Measurements from ENCODE around the gene SLC2A9. TPM values are rescaled to one million over a fixed set of nuclear protein-coding genes. Genes with fewer than 3 reads are reported as not detected.

The SLC2A9 gene
- total RNA-seq, 1 donor from 2014 or later, result 6.2 TPM

DNA sequence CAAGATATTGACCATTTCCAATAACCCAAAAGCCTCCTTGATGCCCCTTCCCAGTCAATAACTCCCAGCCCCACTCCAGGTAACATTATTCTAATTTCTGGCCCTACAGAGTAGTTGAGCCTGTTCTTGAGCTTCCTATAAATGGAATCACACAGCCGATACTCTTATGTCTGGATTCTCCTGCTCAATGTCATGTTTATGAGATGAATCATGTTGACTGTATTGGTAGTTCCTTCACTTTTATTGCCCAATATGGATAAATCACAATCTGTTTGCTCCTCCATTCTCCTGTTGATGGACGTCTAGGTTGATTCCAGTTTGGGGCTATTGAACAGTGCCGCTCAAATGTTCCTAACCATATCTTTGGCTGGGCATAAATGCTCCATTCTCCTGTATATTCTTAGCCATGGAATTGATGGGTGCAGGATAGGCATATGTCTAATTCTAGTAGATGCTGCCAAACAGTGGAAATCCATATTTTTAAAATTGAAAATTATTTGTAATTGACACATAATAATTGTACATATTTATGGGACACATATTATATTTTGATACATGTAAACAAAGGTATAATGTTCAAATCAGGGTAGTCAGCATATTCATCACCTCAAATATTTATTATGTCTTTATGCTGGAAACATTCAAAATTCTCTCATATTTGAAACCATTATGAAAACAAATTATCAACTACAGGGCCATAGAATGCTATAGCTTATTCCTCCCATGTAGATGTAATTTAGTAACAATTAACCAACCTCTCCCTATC is 40.5 kb upstream of the SLC2A9 start:
- no peak for DNase-seq (ENCODE audit: low spot score in 2 of 2)
- Histone ChIP-seq H3K9me3 (no peaks in the 10 kb centered on the region), H3K4me3 (no peak overlapping the region), H3K4me1 (peaks cover 0 to 4% of the 10 kb centered on the region in 2 donors), H3K36me3 (peaks cover 12 to 17% of the 10 kb centered on the region in 2 donors), H3K27ac (no peak overlapping the region), H3K27me3 (no peaks in the 10 kb centered on the region)
- TF ChIP-seq, protein P1, sequence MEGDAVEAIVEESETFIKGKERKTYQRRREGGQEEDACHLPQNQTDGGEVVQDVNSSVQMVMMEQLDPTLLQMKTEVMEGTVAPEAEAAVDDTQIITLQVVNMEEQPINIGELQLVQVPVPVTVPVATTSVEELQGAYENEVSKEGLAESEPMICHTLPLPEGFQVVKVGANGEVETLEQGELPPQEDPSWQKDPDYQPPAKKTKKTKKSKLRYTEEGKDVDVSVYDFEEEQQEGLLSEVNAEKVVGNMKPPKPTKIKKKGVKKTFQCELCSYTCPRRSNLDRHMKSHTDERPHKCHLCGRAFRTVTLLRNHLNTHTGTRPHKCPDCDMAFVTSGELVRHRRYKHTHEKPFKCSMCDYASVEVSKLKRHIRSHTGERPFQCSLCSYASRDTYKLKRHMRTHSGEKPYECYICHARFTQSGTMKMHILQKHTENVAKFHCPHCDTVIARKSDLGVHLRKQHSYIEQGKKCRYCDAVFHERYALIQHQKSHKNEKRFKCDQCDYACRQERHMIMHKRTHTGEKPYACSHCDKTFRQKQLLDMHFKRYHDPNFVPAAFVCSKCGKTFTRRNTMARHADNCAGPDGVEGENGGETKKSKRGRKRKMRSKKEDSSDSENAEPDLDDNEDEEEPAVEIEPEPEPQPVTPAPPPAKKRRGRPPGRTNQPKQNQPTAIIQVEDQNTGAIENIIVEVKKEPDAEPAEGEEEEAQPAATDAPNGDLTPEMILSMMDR (IDR thresholded peaks at IDR 0.05), result no peak
- intact Hi-C loops (cut with DNase I), result loop anchor here (5.0 kb wide), 1 partner anchor 370 kb away; no protein-coding TSS in a partner anchor

DNA sequence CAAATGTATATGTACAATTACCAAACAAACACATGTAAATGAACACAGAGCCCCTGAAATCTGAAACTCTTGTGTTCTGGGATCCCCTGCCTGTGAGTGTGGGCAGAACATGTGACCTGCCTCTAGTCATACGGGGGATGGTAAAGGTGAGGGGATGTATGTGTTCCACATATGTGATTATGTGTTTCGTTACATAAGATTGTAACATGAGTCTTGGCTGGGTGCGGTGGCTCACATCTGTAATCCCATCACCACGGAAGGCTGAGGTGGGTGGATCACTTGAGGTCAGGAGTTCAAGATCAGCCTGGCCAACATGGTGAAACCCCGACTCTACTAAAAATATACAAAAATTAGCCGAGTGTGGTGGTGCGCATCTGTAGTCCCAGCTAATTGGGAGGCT is 37.1 kb upstream of the SLC2A9 start:
- Histone ChIP-seq H3K4me1 (no peaks in the 10 kb centered on the region), H3K27ac (no peak overlapping the region), H3K9me3 (no peaks in the 10 kb centered on the region), H3K27me3 (no peaks in the 10 kb centered on the region), H3K36me3 (no peaks in the 10 kb centered on the region), H3K4me3 (no peak overlapping the region)
- TF ChIP-seq, protein P1 (IDR thresholded peaks at IDR 0.05), result no peak
- no peak for DNase-seq (ENCODE audit: low spot score in 2 of 2)
- intact Hi-C loops (cut with DNase I), result no loop called here

DNA sequence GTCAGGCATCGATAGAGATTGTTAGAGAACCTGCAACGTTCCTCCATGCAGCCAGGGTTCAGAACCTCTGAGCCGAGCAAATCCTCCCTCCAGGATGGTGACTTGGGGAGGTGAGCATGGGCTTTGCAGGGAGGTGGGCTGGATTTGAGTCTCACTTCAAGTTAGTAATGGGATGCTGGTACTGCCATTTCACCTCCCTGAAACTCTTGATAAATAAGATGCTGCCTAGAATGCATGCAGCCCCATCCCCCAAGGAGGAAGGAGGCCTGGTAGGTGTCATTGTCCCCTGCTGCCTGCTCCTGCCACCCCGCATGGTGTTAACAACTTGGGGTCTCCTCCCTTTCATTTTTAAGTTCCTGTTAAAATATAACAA is 35.7 kb upstream of the SLC2A9 start:
- intact Hi-C loops (cut with DNase I), result no loop called here
- no peak for DNase-seq (ENCODE audit: low spot score in 2 of 2)
- Histone ChIP-seq H3K27me3 (no peaks in the 10 kb centered on the region), H3K36me3 (no peaks in the 10 kb centered on the region), H3K4me3 (no peak overlapping the region), H3K9me3 (no peaks in the 10 kb centered on the region), H3K27ac (no peak overlapping the region), H3K4me1 (no peaks in the 10 kb centered on the region)
- TF ChIP-seq, protein P1 (IDR thresholded peaks at IDR 0.05), result no peak

DNA sequence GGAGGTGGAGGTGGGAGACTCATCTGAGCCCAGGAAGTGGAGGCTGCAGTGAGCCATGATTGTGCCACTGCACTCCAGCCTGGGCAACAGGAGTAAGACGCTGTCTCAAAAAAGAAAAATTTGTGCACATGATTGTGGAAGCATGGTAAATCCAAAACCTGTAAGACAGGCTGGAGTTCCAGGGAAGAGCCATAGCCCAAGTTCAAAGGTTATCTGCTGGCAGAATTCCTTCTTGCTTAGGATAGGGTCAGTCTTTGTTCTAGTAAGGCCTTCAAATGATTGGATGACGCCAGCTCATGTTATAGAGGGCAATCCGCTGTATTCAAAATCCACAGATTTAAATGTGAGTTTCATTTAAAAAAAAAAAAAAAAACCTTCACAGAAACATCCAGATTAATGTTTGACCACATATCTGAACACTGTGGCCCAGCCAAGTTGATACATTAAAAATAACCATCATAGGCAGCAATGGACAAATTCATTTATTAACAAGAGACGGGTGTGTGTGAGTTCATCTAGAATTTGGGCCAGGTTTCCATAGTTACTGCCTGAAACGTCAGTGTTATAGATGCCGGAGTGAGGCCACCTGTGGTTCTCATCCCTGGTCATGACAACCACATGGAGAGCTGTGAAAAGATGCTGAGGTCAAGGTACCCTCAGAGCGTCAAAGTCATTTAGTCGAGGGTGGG is 35.2 kb upstream of the SLC2A9 start:
- no peak for DNase-seq (ENCODE audit: low spot score in 2 of 2)
- no peaks in the 10 kb centered on the region for H3K27me3 ChIP-seq
- no peaks in the 10 kb centered on the region for H3K9me3 ChIP-seq
- H3K4me3 ChIP-seq, result no peak overlapping the region
- H3K27ac ChIP-seq, result no peak overlapping the region
- no peaks in the 10 kb centered on the region for H3K4me1 ChIP-seq
- H3K36me3 ChIP-seq, result no peaks in the 10 kb centered on the region
- TF ChIP-seq, protein P1 (IDR thresholded peaks at IDR 0.05), result no peak
- intact Hi-C loops (cut with DNase I), result no loop called here

DNA sequence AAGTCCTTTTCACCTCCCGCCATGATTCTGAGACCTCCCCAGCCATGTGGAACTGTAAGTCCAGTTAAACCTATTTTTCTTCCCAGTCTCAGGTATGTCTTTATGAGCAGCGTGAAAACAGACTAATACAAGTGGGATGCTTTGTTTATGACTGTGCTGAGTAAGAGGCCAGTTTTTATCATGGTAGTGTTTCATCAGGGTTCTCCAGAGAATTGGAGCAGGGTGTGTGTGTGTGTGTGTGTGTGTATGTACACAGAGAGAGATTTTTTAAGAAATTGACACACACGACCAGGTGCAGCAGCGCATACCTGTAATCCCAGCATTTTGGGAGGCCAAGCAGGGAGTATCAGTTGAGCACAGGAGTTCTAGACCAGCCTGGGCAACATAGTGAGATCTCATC is 34.6 kb upstream of the SLC2A9 start:
- Histone ChIP-seq H3K27ac (no peak overlapping the region), H3K4me3 (no peak overlapping the region), H3K9me3 (no peaks in the 10 kb centered on the region), H3K4me1 (no peaks in the 10 kb centered on the region), H3K36me3 (no peaks in the 10 kb centered on the region), H3K27me3 (no peaks in the 10 kb centered on the region)
- intact Hi-C loops (cut with DNase I), result no loop called here
- TF ChIP-seq, protein P1 (IDR thresholded peaks at IDR 0.05), result no peak
- DNase-seq (ENCODE audit: low spot score in 2 of 2), result no peak
